Fibroblast of the aortic adventitia (primary cell): Measurements from ENCODE around the gene BTBD8. TPM values are rescaled to one million over a fixed set of nuclear protein-coding genes. Genes with fewer than 3 reads are reported as not detected.

Experiments used
- DNase-seq: peaks from one replicate; pipeline ENCODE4 v3.0.0-alpha.2; 2010; ENCODE audit warnings: low read depth
- H3K4me3 ChIP-seq: 2 replicates; pipeline ENCODE4 v1.5.1; 2011; ENCODE audit warnings: low read depth, mild to moderate bottlenecking, control low read depth, low read length, moderate library complexity
- total RNA-seq: library from RNA; depleted of rRNA; stranded (reverse); fragments of >200 nt; gene quantifications from 2 replicates; pipeline ENCODE4 v1.2.3, GENCODE V29; 2012; ENCODE audit warnings: low replicate concordance
- TF ChIP-seq, protein P1 (sequence below): IDR thresholded peaks from 2 replicates; pipeline ENCODE4 v1.5.1; 2011; ENCODE audit warnings: mild to moderate bottlenecking, low read length, control low read depth, inconsistent platforms; ENCODE audit not compliant: insufficient read depth

The BTBD8 gene
- total RNA-seq, 1 donor = 5.2 TPM

DNA sequence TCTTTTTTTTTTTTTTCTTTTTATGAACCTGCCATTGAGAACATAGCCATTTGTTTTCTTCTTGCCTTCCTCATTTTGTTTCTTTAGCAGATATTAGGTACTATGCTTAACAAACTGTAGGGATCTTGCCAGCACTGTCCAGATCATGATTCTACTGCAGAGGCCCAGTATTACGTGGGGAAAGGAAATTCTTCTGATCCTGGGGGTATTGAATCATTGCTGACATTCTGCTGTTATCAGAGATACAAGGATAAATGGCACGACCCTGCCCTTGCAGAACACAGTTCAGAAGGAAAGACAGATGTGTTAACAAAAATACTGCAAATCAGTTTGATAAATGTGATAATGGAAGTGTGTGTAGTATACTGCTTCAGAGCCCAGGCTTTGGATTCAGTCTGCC, 56.2 kb downstream of the BTBD8 start:
- DNase-seq = peak; percentile 51
- no peak overlapping the region for H3K4me3 ChIP-seq
- TF ChIP-seq, protein P1, sequence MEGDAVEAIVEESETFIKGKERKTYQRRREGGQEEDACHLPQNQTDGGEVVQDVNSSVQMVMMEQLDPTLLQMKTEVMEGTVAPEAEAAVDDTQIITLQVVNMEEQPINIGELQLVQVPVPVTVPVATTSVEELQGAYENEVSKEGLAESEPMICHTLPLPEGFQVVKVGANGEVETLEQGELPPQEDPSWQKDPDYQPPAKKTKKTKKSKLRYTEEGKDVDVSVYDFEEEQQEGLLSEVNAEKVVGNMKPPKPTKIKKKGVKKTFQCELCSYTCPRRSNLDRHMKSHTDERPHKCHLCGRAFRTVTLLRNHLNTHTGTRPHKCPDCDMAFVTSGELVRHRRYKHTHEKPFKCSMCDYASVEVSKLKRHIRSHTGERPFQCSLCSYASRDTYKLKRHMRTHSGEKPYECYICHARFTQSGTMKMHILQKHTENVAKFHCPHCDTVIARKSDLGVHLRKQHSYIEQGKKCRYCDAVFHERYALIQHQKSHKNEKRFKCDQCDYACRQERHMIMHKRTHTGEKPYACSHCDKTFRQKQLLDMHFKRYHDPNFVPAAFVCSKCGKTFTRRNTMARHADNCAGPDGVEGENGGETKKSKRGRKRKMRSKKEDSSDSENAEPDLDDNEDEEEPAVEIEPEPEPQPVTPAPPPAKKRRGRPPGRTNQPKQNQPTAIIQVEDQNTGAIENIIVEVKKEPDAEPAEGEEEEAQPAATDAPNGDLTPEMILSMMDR = no peak

DNA sequence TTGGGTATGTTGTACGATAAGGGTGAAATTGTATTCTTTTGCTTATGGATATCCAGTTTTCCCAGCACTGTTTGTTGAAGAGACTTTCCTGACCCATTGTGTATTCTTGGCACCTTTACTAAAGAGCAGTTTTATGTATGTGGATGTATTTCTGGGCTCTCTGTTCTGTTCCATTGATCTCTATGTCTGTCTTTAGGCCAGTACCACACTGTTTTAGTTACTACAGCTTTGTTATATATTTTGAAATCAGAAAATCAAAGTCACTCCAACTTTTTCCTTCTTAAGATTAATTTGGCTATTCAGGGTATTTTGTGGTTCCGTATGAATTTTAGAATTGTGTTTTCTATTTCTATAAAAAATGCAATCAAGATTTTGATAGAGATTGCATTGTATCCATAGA, 74.8 kb downstream of the BTBD8 start:
- no peak for DNase-seq
- no peak overlapping the region for H3K4me3 ChIP-seq
- TF ChIP-seq, protein P1 = no peak

DNA sequence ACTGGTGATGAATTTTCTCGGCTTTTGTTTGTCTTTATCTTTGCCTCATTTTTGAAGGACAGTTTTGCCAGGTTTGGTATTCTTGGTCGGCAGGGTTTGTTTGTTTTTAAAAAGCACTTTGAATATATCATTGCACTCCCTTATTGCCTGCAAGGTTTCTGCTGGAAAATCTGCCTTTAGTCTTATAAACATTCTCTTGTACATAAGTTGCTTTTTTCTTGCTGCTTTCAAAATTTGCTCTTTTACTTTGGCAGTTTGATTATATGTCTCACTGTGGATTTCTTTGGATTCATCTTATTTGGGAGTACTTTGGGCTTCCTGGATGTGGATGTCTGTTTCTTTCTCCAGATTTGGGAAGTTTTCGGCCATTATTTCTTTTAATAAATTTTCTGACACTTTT, 79.4 kb downstream of the BTBD8 start:
- TF ChIP-seq, protein P1 = no peak

DNA sequence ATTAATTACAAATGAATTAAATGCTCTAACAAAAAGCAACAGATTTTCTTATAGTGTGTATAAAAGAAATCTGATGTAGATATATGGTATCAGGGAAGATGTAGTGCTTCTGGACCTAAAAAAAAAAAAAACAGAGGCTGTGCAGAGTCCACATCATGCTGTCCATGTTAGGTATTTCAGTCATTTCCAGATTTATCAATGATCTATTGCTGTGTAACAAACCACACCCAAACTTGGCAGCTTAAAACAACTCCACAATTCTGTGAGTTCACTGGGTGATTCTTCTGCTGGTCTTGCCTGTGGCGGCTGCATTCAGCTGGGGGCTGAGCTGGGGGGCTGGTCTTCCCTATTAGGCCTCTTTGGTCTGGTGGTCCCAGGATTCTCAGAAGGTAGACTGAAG, 85.2 kb downstream of the BTBD8 start:
- no peak overlapping the region for H3K4me3 ChIP-seq
- TF ChIP-seq, protein P1 = no peak
- peak; percentile 17 for DNase-seq

More for the DNA sequence above, 79.4 kb downstream of the BTBD8 start:
- no peak for DNase-seq
- no peak overlapping the region for H3K4me3 ChIP-seq

DNA sequence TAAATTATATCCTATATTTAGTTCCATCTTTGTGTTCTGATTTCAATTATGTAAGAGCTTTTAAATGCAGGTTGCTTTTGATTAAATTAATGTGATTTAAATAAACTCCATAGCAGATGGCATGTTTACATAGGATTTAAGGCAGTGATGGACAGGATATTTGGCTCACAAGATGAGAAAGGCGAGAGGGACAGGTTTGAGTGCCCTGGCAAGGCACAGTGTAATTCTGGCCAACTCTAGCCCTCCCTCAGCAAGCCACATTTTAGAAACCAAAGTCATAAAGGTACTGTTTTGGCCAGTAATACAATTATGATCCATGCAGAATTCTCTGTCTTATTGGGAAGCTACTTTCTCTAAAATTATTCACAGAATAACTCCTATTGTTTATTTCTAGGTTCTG, 87.0 kb downstream of the BTBD8 start:
- TF ChIP-seq, protein P1 = no peak
- no peak overlapping the region for H3K4me3 ChIP-seq
- no peak for DNase-seq

DNA sequence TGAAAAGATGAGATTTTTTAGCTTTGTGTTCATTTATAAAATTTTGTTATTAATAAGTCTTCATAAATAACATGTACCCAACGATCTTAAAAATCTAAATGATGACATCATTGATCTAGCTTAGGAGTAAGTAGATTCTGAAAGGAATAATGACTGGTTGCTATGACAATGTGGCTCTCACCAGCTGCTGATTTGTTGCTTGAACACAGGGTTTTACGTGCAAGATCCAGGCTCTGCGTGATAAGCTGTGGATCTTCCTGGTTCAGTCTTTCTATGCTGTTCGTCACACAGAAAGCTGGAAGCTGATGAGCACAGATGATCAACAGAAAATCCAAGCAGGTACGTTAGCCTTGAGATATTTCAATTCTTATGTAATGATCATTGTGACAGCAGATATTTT, 88.5 kb downstream of the BTBD8 start:
- TF ChIP-seq, protein P1 = no peak
- no peak for DNase-seq
- no peak overlapping the region for H3K4me3 ChIP-seq
